DMS53 (cell line): ENCODE measurements around the gene CHORDC1.
"Not testable (repeated sequence)": the region's sequence is repeated elsewhere in the genome, so short reads cannot be mapped to it uniquely, and the experiment has no call there.

Experiments
- DNase-seq: peaks from one replicate; lab custom pipeline; 2025; lab: John Stamatoyannopoulos, UW

Gene CHORDC1

GRCh38 chr11:90216611-90217010 lies 6.2 kb downstream of the CHORDC1 start:
- no peak for DNase-seq

DNA sequence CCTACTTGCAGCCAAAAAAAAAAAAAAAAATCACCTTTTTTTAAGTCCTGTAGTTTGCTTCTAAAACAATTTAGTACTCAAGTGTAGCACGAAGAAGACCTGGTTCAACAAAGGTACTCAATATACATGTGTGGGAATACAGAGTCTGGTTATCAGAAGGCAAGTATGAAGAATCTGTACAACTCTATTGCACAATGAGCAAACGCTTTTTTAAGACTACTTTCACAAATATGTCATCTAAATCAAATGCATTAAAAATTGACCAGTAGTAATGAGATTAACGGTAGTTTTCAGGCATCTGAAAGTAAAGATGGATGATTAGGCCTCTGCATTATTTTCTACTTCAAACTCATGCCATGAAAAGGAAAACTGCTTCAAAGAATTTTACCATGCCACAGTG lies 9.5 kb downstream of the CHORDC1 start:
- DNase-seq = no peak

GRCh38 chr11:90208857-90209256 lies 14.0 kb downstream of the CHORDC1 start:
- no peak for DNase-seq

DNA sequence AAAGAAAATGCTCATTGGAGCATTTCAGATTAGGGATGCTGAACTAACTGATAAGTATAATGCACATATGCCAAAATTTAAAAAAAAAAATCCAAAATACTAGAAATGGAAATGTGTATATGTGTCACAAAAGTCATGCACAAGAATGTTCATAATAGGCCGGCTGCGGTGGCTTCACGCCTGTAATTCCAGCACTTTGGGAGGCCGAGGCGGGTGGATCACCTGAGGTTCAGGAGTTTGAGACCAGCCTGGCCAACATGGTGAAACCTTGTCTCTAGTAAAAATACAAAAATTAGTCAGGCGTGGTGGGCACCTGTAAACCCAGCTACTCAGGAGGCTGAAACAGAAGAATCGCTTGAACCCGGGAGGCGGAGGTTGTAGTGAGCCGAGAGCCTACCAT lies 14.9 kb downstream of the CHORDC1 start:
- not testable (repeated sequence) for DNase-seq

- peak; percentile 81 for DNase-seq
Measured at GRCh38 chr11:90204832-90205646, 17.8 kb downstream of the CHORDC1 start.

- DNase-seq = no peak
Measured at GRCh38 chr11:90204407-90204806, 18.4 kb downstream of the CHORDC1 start.

GRCh38 chr11:90202342-90202741 lies 20.5 kb downstream of the CHORDC1 start:
- no peak for DNase-seq

DNA sequence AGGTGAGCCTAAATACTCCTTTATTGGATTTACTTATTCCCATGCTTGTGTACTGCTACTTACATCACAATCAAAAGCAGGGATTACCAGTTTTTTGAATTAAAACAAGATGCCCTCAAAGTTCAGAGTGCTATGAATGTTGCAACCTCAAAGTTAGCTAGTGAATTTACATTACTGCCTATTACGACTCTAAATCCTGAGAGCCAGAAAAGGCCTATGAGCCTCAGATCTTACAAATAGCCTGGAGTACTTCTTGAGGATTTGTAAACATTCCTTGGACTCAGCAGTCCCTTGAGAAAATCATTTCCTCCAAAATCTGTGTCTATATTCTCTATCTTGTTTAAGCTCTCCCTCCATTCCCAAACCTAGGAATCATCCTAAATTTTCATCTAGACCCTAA lies 25.5 kb downstream of the CHORDC1 start:
- no peak for DNase-seq

DNA sequence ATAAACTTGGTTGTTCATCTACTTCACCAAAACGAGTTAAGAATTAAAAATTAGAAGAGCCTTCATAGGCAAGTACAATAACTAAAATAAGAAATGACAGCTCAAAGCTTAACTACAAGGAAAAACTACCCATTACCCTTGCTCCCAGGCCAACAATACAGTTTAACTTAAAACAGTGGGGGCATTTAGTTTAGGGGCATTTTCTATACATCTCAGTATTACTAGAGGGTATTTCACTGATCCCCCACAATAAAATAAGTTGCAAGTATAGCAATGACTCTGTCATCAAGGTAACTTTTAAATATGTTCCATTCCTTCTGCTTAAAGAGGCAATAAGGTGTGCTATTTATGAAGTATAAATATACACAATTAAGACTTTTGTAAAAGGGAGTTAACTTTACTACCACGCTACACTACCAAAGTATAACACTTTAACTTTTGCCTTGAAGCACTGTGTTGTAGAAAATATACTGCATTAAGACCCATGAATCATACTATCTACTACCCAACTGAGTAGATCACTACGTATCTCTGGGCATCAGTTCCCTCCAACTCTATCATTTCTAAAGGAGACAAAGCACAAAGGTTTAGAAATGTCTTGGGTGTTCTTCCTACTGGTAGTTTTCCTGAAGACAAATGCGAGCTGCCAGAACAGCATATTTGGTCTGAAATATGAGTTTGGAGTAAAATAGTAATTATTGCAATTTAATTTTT lies 29.8 kb downstream of the CHORDC1 start:
- DNase-seq = no peak

DNA sequence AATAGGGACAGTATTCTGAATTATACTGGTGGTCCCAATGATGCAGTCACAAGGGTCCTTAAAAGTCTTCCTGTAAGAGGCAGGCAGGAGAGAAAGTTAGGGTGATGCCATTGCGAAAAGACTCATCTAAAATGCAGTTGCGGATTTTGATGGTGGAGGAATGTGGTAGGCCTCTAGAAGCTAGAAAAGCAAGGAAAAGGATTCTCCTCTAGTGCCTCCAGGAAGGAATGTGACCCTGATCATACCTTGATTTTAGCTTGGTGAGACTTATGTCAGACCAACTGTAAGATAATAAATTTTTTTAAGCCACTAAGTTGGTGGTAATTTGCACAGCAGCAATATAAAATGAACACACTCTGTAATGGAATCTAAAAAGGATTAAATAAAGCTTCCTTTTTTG lies 33.8 kb downstream of the CHORDC1 start:
- no peak for DNase-seq

DNA sequence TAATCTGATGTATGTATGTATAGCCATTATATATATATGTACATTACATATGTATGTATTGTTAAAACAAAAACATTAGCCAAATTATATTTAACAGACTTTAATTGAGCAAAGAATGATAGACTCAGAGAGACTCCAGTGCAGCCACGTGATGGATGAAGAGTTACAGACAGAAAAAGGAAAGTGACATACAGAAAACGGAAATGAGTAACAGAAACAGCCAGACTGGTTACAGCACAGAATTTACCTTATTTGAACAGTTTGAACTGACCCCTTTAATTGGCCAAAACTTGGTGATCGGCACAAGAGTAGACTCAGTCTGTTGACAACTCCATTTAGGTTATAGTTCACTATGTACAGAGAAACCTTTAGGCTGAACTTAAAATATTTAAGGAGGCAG lies 35.0 kb downstream of the CHORDC1 start:
- DNase-seq = no peak

DNA sequence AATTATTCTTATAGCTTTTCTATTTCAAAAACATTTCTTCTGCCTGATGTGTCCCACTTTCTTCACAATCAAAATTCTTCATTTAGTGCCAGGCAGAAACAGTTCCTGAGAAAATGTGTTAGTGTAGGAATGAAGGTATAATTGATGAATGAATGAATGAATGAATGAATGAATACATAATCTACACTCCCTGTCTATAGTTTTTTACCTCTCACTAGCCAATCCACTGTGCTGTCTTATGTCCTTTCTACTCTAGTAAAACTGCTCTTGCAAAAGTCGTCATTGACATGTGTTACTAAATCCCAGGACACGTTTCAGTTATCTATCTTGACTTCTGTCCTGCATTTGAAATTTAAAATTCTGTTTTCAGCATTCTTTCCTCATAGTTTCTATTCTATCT lies 42.9 kb downstream of the CHORDC1 start:
- no peak for DNase-seq

- peak; percentile 85 for DNase-seq
Measured at GRCh38 chr11:90178751-90179150, 44.1 kb downstream of the CHORDC1 start.

DNA sequence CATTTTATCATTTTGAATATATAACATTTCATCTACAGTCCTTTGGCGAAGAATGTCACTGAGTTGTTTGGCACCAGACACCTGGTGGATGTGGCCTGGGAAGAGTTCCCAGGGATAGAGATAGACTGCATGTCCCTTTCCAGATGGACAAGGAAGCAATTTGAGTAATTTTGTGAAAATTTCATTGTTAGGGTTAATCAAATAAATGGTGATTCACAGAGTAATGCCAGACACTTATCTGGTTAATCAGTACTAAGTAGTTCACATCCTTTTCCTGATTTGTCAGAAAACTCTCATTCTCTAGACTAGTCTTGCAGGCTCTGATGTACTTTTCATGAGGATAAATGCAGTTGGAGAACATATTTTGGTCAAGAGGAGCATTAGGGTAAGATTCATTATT lies 46.8 kb downstream of the CHORDC1 start:
- DNase-seq = peak; percentile 78

DNA sequence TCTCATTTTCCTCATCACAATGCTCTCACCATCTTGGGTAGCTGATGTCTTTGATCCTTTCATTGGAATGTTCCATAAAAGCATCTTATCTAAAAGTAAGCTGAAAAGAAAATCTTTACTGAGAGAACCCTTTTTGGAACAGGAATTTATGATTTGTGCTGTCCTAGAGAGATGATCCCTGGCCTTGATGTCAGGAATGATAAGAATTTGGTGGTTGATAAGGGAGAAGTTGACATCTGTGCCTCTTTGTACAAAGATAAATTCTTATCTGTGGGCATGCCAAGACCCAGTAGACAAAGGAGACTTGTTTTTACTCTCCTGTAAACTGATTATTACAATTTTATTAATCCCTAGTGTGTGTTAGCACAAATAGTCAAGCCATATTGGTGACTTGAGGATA lies 51.5 kb downstream of the CHORDC1 start:
- no peak for DNase-seq

DNA sequence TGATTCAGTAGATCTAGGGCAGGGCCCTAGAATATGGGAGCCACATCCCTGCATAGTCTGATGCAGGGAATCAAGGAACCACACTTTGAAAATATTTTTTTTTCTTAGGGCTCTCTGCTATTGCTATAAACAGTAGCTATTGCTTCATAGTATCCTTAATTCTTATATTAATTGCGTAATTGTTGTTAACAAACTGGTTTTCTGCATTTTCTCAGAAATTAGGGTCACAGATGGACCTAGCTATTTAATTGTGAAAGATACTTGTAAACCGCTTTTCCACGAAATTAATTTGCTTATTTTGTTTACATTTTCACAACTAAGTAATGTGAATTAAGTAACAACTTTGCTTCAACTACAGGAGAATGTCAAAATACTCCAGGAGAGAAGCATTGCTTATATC lies 54.3 kb downstream of the CHORDC1 start:
- DNase-seq = no peak

DNA sequence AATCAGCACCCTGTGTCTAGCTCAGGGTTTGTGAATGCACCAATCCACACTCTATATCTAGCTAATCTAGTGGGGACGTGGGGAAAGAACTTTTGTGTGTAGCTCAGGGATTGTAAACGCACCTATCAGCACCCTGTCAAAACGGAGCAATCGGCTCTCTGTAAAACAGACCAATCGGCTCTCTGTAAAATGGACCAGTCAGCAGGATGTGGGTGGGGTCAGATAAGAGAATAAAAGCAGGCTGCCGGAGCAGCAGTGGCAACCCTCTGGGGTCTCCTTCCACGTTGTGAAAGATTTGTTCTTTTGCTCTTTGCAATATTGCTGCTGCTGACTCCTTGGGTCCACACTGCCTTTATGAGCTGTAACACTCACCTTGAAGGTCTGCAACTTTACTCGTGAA lies 55.1 kb downstream of the CHORDC1 start:
- not testable (repeated sequence) for DNase-seq

DNA sequence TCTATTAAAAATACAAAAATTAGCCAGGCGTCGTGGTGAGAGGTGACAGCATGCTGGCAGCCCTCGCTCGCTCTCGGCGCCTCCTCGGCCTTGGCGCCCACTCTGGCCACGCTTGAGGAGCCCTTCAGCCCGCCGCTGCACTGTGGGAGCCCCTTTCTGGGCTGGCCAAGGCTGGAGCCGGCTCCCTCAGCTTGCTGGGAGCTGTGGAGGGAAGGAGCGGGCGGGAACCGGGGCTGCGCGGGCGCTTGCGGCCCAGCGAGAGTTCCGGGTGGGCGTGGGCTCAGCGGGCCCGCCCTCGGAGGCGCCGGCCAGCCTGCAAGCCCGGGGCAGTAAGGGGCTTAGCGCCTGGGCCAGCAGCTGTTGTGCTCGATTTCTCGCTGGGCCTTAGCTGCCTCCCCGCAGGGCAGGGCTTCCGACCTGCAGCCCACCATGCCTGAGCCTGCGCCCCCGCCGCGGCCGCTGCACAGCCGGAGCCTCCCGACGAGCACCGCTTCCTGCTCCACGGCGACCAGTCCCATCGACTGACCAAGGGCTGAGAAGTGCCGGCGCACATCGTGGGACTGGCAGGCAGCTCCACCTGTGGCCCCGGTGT lies 55.8 kb downstream of the CHORDC1 start:
- DNase-seq = not testable (repeated sequence)
